ENCODE measurements around the gene WASF2.
"Not testable (repeated sequence)": the region's sequence is repeated elsewhere in the genome, so short reads cannot be mapped to it uniquely, and the experiment has no call there.

- not testable (repeated sequence) for TF ChIP-seq TAF1 (IDR thresholded peaks at IDR 0.05; ENCODE audit: low read depth, low read length); CHD2 (IDR thresholded peaks at IDR 0.05; ENCODE audit: low read length); CBX8 (IDR thresholded peaks at IDR 0.05; ENCODE audit: borderline replicate concordance, low read depth, low read length); ATF3 (IDR thresholded peaks at IDR 0.05; ENCODE audit: insufficient read depth, low read depth, low read length); JUN (IDR thresholded peaks at IDR 0.05; ENCODE audit: low read depth, low read length); KDM1A (IDR thresholded peaks at IDR 0.05; ENCODE audit: borderline replicate concordance, low read length); MAX (IDR thresholded peaks at IDR 0.05); EP300 (IDR thresholded peaks at IDR 0.05; ENCODE audit: borderline replicate concordance in 1 of 2, low read depth in 2 of 2, low read length in 2 of 2); EZH2 (IDR thresholded peaks at IDR 0.05; ENCODE audit: low read depth, low read length, severe bottlenecking); RXRA (IDR thresholded peaks at IDR 0.05; ENCODE audit: insufficient read depth, low read depth, low read length); GABPA (IDR thresholded peaks at IDR 0.05; ENCODE audit: borderline replicate concordance, insufficient read depth, low read length)
- TF ChIP-seq CTCF (IDR thresholded peaks at IDR 0.05; ENCODE audit: control extremely low read depth in 1 of 3, insufficient read depth in 1 of 3, low read depth in 1 of 3, low read length in 3 of 3), result peak in 2 of 3 experiments; percentile 25 to 34; a peak in 3 of 4 replicates
- 0 out of 3 replicates have a peak, but pooled peaks of 1 of the 2 experiments have one; percentile 41 for TF ChIP-seq POLR2A (IDR thresholded peaks at IDR 0.05; ENCODE audit: control extremely low read depth in 1 of 2, low read depth in 2 of 2, low read length in 2 of 2)
Measured at GRCh38 chr1:27405598-27406361, 84.2 kb downstream of the WASF2 start.

Data from H1 (cell line).